HG02885 (cell line): ENCODE data around the gene ELAPOR2.
A peak's percentile ranks its signal among the peaks of the same experiment; 100 is the strongest.
"Not testable (repeated sequence)": the region's sequence is repeated elsewhere in the genome, so short reads cannot be mapped to it uniquely, and the experiment has no call there.

Experiments used
- ATAC-seq: cut with Tn5 transposase; IDR thresholded peaks from one replicate; pipeline ENCODE4 v1.9.1; 2021; ENCODE audit warnings: mild to moderate bottlenecking; ENCODE audit not compliant: unreplicated experiment, poor library complexity

The ELAPOR2 gene

GRCh38 chr7:87059525-87060287, at the start of gene ELAPOR2:
TSS of gene ELAPOR2 (minus strand) at chr7:87059654. CDS start at chr7:87059513, 141 bp downstream.
- ATAC-seq = peak; percentile 92

GRCh38 chr7:87107949-87108776, 48.7 kb upstream of the ELAPOR2 start:
- ATAC-seq = no peak

- no peak for ATAC-seq
Measured at GRCh38 chr7:87106974-87107612, 47.6 kb upstream of the ELAPOR2 start.

- no peak for ATAC-seq
Measured at GRCh38 chr7:87105401-87105800, 45.9 kb upstream of the ELAPOR2 start.

- ATAC-seq = no peak
Measured at GRCh38 chr7:87100326-87100725, 40.9 kb upstream of the ELAPOR2 start.

- not testable (repeated sequence) for ATAC-seq
Measured at GRCh38 chr7:87097375-87097774, 37.9 kb upstream of the ELAPOR2 start.

- ATAC-seq = no peak
Measured at GRCh38 chr7:87094322-87094721, 34.9 kb upstream of the ELAPOR2 start.

GRCh38 chr7:87092568-87093091, 33.2 kb upstream of the ELAPOR2 start:
- ATAC-seq = no peak

GRCh38 chr7:87091487-87092066, 32.1 kb upstream of the ELAPOR2 start:
- ATAC-seq = no peak

GRCh38 chr7:87083865-87084519, 24.5 kb upstream of the ELAPOR2 start:
- ATAC-seq = no peak

GRCh38 chr7:87082675-87083074, 23.2 kb upstream of the ELAPOR2 start:
- no peak for ATAC-seq

- ATAC-seq = peak; percentile 91
Measured at GRCh38 chr7:87075671-87076404, 16.4 kb upstream of the ELAPOR2 start.

- no peak for ATAC-seq
Measured at GRCh38 chr7:87067788-87068187, 8.3 kb upstream of the ELAPOR2 start.

- no peak for ATAC-seq
Measured at GRCh38 chr7:87060288-87060537, 759 bp upstream of the ELAPOR2 start.

GRCh38 chr7:87058744-87059524, 520 bp downstream of the ELAPOR2 start:
- peak; percentile 44 for ATAC-seq

- no peak for ATAC-seq
Measured at GRCh38 chr7:87057210-87057609, 2.2 kb downstream of the ELAPOR2 start.

- no peak for ATAC-seq
Measured at GRCh38 chr7:87056346-87056745, 3.1 kb downstream of the ELAPOR2 start.

GRCh38 chr7:87048839-87049238, 10.6 kb downstream of the ELAPOR2 start:
- ATAC-seq = no peak

- ATAC-seq = no peak
Measured at GRCh38 chr7:87046456-87046855, 13.0 kb downstream of the ELAPOR2 start.
